ENCODE results near the gene KCNQ5. TPM values are rescaled to one million over a fixed set of nuclear protein-coding genes. Genes with fewer than 3 reads are reported as not detected.

The KCNQ5 gene
- total RNA-seq, 1 experiment from 2014 or later, result not detected

DNA sequence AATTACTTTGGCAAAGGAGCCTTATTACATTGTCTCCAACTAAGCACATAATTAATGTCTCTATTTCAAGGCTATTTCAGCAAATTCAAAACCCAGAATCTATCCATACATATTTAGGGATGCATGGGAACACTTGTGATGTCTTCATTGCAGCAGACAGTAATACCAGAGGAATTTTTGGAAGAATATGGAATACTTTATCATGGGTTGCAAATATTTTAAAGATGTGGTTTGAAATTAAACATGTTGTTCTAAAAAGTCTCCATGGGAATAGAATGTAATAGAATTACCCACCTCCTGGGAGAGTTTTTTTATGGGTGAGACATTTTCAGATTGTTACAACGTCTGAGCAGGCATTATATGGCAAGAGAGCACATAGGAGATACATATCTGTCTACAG is 170.8 kb downstream of the KCNQ5 start:
- ATAC-seq, result no peak
- ChIA-PET POLR2A (no interaction called here), CTCF (no interaction called here), RAD21 (ENCODE audit: low non-redundant PET in 1 of 2, low total read pairs in 2 of 2, uncharacterized antibody in 2 of 2, unreplicated experiment in 2 of 2) (no interaction called here)
- H3K4me1 ChIP-seq (ENCODE audit: control insufficient read depth in 1 of 2, insufficient read depth in 2 of 2, low read length in 2 of 2), result no peaks in the 10 kb centered on the region
- no peak overlapping the region for H3K9ac ChIP-seq (ENCODE audit: low read length)
- no peak for DNase-seq (ENCODE audit: low read depth, low spot score)
- H2AFZ ChIP-seq (ENCODE audit: low read depth, low read length, poor library complexity, severe bottlenecking), result no peak overlapping the region
- TF ChIP-seq YY1 (IDR thresholded peaks at IDR 0.05; ENCODE audit: extremely low read depth, insufficient replicate concordance, low read depth, low read length) (no peak), ELF1 (IDR thresholded peaks at IDR 0.05; ENCODE audit: borderline replicate concordance, low read depth) (no peak), ZNF274 (IDR thresholded peaks at IDR 0.05; ENCODE audit: low read depth, low read length) (no peak), POLR2AphosphoS5 (IDR thresholded peaks at IDR 0.05; ENCODE audit: low read depth, low read length) (no peak), JUND (IDR thresholded peaks at IDR 0.05) (no peak), CEBPB (IDR thresholded peaks at IDR 0.05; ENCODE audit: low read depth) (no peak), EGR1 (IDR thresholded peaks at IDR 0.05; ENCODE audit: low read depth) (no peak), SRF (IDR thresholded peaks at IDR 0.05; ENCODE audit: low read depth) (no peak), RAD21 (IDR thresholded peaks at IDR 0.05; ENCODE audit: low read depth) (no peak), POLR2A (IDR thresholded peaks at IDR 0.05; ENCODE audit: borderline replicate concordance, extremely low read depth, insufficient read depth, insufficient read length) (no peak), TCF7L2 (IDR thresholded peaks at IDR 0.05; ENCODE audit: borderline replicate concordance, extremely low read depth, insufficient read depth, insufficient read length) (no peak)
- TF ChIP-seq, protein P1, sequence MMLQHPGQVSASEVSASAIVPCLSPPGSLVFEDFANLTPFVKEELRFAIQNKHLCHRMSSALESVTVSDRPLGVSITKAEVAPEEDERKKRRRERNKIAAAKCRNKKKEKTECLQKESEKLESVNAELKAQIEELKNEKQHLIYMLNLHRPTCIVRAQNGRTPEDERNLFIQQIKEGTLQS (IDR thresholded peaks at IDR 0.05), result no peak
- TF ChIP-seq, protein P2, sequence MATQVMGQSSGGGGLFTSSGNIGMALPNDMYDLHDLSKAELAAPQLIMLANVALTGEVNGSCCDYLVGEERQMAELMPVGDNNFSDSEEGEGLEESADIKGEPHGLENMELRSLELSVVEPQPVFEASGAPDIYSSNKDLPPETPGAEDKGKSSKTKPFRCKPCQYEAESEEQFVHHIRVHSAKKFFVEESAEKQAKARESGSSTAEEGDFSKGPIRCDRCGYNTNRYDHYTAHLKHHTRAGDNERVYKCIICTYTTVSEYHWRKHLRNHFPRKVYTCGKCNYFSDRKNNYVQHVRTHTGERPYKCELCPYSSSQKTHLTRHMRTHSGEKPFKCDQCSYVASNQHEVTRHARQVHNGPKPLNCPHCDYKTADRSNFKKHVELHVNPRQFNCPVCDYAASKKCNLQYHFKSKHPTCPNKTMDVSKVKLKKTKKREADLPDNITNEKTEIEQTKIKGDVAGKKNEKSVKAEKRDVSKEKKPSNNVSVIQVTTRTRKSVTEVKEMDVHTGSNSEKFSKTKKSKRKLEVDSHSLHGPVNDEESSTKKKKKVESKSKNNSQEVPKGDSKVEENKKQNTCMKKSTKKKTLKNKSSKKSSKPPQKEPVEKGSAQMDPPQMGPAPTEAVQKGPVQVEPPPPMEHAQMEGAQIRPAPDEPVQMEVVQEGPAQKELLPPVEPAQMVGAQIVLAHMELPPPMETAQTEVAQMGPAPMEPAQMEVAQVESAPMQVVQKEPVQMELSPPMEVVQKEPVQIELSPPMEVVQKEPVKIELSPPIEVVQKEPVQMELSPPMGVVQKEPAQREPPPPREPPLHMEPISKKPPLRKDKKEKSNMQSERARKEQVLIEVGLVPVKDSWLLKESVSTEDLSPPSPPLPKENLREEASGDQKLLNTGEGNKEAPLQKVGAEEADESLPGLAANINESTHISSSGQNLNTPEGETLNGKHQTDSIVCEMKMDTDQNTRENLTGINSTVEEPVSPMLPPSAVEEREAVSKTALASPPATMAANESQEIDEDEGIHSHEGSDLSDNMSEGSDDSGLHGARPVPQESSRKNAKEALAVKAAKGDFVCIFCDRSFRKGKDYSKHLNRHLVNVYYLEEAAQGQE (IDR thresholded peaks at IDR 0.05; ENCODE audit: low read depth), result no peak
- no peak overlapping the region for H3K27ac ChIP-seq (ENCODE audit: low read depth, low read length)
- no peak overlapping the region for H3K4me3 ChIP-seq (replicated peaks in 1 of 2; ENCODE audit: low read depth in 1 of 2, low read length in 2 of 2)
- no TSS peak for BruUV-seq (replicated peaks)
- no peaks in the 10 kb centered on the region for H4K20me1 ChIP-seq (ENCODE audit: insufficient read depth)
- H3K79me2 ChIP-seq (ENCODE audit: insufficient read depth, low read length), result no peaks in the 10 kb centered on the region
- no peak overlapping the region for H3K4me2 ChIP-seq (ENCODE audit: low read length)
- intact Hi-C loops (cut with micrococcal nuclease), result no loop called here
- H3K9me2 ChIP-seq (ENCODE audit: insufficient read depth), result no peaks in the 10 kb centered on the region
- H3K36me3 ChIP-seq (ENCODE audit: control insufficient read depth in 1 of 2, insufficient read depth in 2 of 2, low read length in 2 of 2), result no peaks in the 10 kb centered on the region
- H3K27me3 ChIP-seq (ENCODE audit: insufficient read depth, low read length), result peaks cover 11% of the 10 kb centered on the region; the same call in 1 of the 2 replicates
- H3K9me3 ChIP-seq (ENCODE audit: control insufficient read depth in 1 of 2, insufficient read depth in 1 of 2, low read depth in 1 of 2, low read length in 2 of 2), result no peaks in the 10 kb centered on the region

All from HCT116 (cell line).